HG03378 (cell line): Measurements from ENCODE around the gene INTS14.

ENCODE experiments used
- ATAC-seq: cut with Tn5 transposase; IDR thresholded peaks from one replicate; pipeline ENCODE4 v1.9.1; 2021; ENCODE audit warnings: mild to moderate bottlenecking, moderate library complexity; ENCODE audit not compliant: unreplicated experiment

The INTS14 gene

GRCh38 chr15:65610871-65611718 lies at the start of gene INTS14:
INTS14 (minus strand) TSS chr15:65611131; CDS start chr15:65607380, 3,751 bp downstream.
- ATAC-seq = peak; percentile 81

- no peak for ATAC-seq
Measured at GRCh38 chr15:65659502-65660052, 48.6 kb upstream of the INTS14 start.

GRCh38 chr15:65655457-65655856 lies 44.5 kb upstream of the INTS14 start:
- ATAC-seq = no peak

GRCh38 chr15:65655026-65655425 lies 44.1 kb upstream of the INTS14 start:
- no peak for ATAC-seq

- no peak for ATAC-seq
Measured at GRCh38 chr15:65653801-65654521, 43.0 kb upstream of the INTS14 start.

GRCh38 chr15:65653341-65653740 lies 42.4 kb upstream of the INTS14 start:
- ATAC-seq = no peak

- ATAC-seq = no peak
Measured at GRCh38 chr15:65651831-65652749, 41.2 kb upstream of the INTS14 start.

- no peak for ATAC-seq
Measured at GRCh38 chr15:65651042-65651322, 40.1 kb upstream of the INTS14 start.

GRCh38 chr15:65650312-65651041 lies 39.5 kb upstream of the INTS14 start:
- no peak for ATAC-seq

- no peak for ATAC-seq
Measured at GRCh38 chr15:65646486-65646885, 35.6 kb upstream of the INTS14 start.

- ATAC-seq = no peak
Measured at GRCh38 chr15:65645392-65645791, 34.5 kb upstream of the INTS14 start.

- ATAC-seq = no peak
Measured at GRCh38 chr15:65644282-65644681, 33.4 kb upstream of the INTS14 start.

- no peak for ATAC-seq
Measured at GRCh38 chr15:65642594-65642993, 31.7 kb upstream of the INTS14 start.

GRCh38 chr15:65641768-65642475 lies 31.0 kb upstream of the INTS14 start:
- ATAC-seq = no peak

- no peak for ATAC-seq
Measured at GRCh38 chr15:65639509-65639908, 28.6 kb upstream of the INTS14 start.

- no peak for ATAC-seq
Measured at GRCh38 chr15:65638681-65639089, 27.8 kb upstream of the INTS14 start.

- no peak for ATAC-seq
Measured at GRCh38 chr15:65638109-65638508, 27.2 kb upstream of the INTS14 start.

GRCh38 chr15:65634356-65634755 lies 23.4 kb upstream of the INTS14 start:
- no peak for ATAC-seq

- no peak for ATAC-seq
Measured at GRCh38 chr15:65633752-65634151, 22.8 kb upstream of the INTS14 start.
